Measurements from ENCODE around the gene TMEM247. TPM values are rescaled to one million over a fixed set of nuclear protein-coding genes. Genes with fewer than 3 reads are reported as not detected.

The TMEM247 gene
- total RNA-seq, 1 experiment from 2014 or later = not detected

DNA sequence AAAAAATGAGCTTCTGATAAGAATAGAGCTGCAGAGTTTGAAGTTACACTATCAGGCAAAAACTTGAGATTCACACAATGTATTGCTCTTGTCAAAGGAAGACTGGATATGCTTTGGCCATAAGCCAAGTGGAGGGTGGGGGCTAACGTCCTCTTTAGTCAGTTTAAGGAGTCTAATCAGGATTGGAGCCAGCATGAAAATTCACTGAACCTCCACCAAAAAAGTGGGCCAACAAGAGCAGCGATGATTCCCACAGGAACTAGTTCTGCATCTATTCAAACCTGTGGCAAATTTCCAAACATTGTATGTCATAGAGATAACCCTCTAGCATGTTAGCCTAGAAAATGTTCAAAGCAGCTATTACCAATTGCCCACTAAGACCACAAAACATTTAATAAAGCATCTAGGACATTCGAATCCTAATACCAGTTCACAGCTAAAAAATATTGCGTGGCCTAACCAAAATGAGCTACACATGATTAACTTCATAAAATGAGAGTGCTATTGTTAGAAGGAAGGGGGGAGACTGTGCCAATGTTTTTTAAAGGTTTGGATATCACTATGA is 43.5 kb upstream of the TMEM247 start:
- DNase-seq = no peak
- peaks cover 23% of the 10 kb centered on the region for H3K4me1 ChIP-seq
- peaks cover 2% of the 10 kb centered on the region for H3K27me3 Mint-ChIP-seq (ENCODE audit: insufficient read depth, unreplicated experiment)
- CTCF ChIA-PET = no interaction called here
- TF ChIP-seq, protein P1, sequence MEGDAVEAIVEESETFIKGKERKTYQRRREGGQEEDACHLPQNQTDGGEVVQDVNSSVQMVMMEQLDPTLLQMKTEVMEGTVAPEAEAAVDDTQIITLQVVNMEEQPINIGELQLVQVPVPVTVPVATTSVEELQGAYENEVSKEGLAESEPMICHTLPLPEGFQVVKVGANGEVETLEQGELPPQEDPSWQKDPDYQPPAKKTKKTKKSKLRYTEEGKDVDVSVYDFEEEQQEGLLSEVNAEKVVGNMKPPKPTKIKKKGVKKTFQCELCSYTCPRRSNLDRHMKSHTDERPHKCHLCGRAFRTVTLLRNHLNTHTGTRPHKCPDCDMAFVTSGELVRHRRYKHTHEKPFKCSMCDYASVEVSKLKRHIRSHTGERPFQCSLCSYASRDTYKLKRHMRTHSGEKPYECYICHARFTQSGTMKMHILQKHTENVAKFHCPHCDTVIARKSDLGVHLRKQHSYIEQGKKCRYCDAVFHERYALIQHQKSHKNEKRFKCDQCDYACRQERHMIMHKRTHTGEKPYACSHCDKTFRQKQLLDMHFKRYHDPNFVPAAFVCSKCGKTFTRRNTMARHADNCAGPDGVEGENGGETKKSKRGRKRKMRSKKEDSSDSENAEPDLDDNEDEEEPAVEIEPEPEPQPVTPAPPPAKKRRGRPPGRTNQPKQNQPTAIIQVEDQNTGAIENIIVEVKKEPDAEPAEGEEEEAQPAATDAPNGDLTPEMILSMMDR (IDR thresholded peaks at IDR 0.05; ENCODE audit: insufficient read depth in 1 of 2, low read depth in 1 of 2, low read length in 1 of 2, severe bottlenecking in 1 of 2, unreplicated experiment in 1 of 2) = no peak
- H3K36me3 ChIP-seq (ENCODE audit: control insufficient read depth, insufficient read depth, low read length) = no peaks in the 10 kb centered on the region
- no peaks in the 10 kb centered on the region for H3K36me3 Mint-ChIP-seq (ENCODE audit: insufficient read depth, unreplicated experiment)
- intact Hi-C loops (cut with micrococcal nuclease; ENCODE audit: unreplicated experiment) = no loop called here
- no peaks in the 10 kb centered on the region for H3K9me3 ChIP-seq
- no peak overlapping the region for H3K27ac Mint-ChIP-seq (ENCODE audit: unreplicated experiment)
- H3K27me3 ChIP-seq (replicated peaks; ENCODE audit: control insufficient read depth, insufficient read depth, low read length) = no peaks in the 10 kb centered on the region
- BruUV-seq (replicated peaks) = no TSS peak
- POLR2A ChIA-PET = interaction anchor here (1.3 kb wide), 1 partner anchor 27 kb away, joined by 3 read pairs; no protein-coding TSS in a partner anchor
- no peak overlapping the region for H3K4me3 Mint-ChIP-seq (ENCODE audit: unreplicated experiment)
- H3K4me1 Mint-ChIP-seq (ENCODE audit: low read depth, unreplicated experiment) = peaks cover 27% of the 10 kb centered on the region
- no peak overlapping the region for H3K4me3 ChIP-seq (ENCODE audit: low read depth, low read length)
- peaks cover 17% of the 10 kb centered on the region for H3K9me3 Mint-ChIP-seq (ENCODE audit: unreplicated experiment)

DNA sequence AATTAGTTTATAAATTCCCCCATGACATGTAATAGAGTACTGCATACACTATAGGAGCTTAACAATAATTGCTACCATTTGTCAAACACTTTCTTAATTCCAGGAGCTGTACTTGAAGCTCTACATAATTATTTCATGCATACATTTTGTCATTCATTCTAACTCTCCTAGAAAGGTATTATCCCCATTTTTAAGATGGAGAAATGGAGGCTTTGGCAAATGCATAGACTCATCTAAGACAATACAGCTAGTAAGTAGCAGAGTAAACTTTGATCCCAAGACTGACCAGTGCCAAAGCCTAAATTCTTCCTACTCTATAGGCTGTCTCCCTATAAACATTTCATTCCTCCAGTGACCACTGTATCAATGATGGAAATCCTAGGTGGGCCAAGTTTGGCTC is 42.6 kb upstream of the TMEM247 start:
- no peak for DNase-seq
- H3K27me3 ChIP-seq (replicated peaks; ENCODE audit: control insufficient read depth, insufficient read depth, low read length) = no peaks in the 10 kb centered on the region
- Mint-ChIP-seq H3K9me3 (ENCODE audit: unreplicated experiment) (peaks cover 17% of the 10 kb centered on the region), H3K27ac (ENCODE audit: unreplicated experiment) (no peak overlapping the region), H3K4me3 (ENCODE audit: unreplicated experiment) (no peak overlapping the region), H3K36me3 (ENCODE audit: insufficient read depth, unreplicated experiment) (no peaks in the 10 kb centered on the region), H3K4me1 (ENCODE audit: low read depth, unreplicated experiment) (peaks cover 22% of the 10 kb centered on the region), H3K27me3 (ENCODE audit: insufficient read depth, unreplicated experiment) (peaks cover 2% of the 10 kb centered on the region)
- BruUV-seq (replicated peaks) = no TSS peak
- intact Hi-C loops (cut with micrococcal nuclease; ENCODE audit: unreplicated experiment) = no loop called here
- H3K4me1 ChIP-seq = peaks cover 23% of the 10 kb centered on the region
- POLR2A ChIA-PET = no interaction called here
- H3K4me3 ChIP-seq (ENCODE audit: low read depth, low read length) = no peak overlapping the region
- CTCF ChIA-PET = no interaction called here
- H3K9me3 ChIP-seq = no peaks in the 10 kb centered on the region
- TF ChIP-seq, protein P1 (IDR thresholded peaks at IDR 0.05; ENCODE audit: insufficient read depth in 1 of 2, low read depth in 1 of 2, low read length in 1 of 2, severe bottlenecking in 1 of 2, unreplicated experiment in 1 of 2) = no peak
- no peaks in the 10 kb centered on the region for H3K36me3 ChIP-seq (ENCODE audit: control insufficient read depth, insufficient read depth, low read length)

DNA sequence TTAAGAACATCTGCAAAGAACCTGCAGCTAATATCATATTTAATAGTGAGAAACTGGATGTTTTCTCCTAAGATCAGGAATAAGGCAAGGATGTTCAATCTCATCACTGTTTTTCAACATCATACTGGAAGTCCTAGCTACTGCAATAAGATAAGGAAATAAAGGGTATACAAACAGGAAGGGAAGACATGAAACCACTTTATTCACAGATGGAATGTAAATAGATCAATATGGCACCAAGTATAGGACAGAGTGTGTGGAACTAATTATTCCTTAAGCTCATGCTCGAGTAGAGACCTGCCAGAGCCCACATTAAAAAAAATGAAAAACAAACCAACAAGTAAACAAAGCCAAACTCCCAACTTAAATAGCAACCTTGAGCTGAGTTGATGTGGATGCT is 41.3 kb upstream of the TMEM247 start:
- peaks cover 23% of the 10 kb centered on the region for H3K4me1 ChIP-seq
- H3K27me3 Mint-ChIP-seq (ENCODE audit: insufficient read depth, unreplicated experiment) = peaks cover 2% of the 10 kb centered on the region
- H3K4me3 ChIP-seq (ENCODE audit: low read depth, low read length) = no peak overlapping the region
- CTCF ChIA-PET = no interaction called here
- intact Hi-C loops (cut with micrococcal nuclease; ENCODE audit: unreplicated experiment) = no loop called here
- H3K27ac Mint-ChIP-seq (ENCODE audit: unreplicated experiment) = no peak overlapping the region
- BruUV-seq (replicated peaks) = no TSS peak
- no peak overlapping the region for H3K4me3 Mint-ChIP-seq (ENCODE audit: unreplicated experiment)
- no peaks in the 10 kb centered on the region for H3K27me3 ChIP-seq (replicated peaks; ENCODE audit: control insufficient read depth, insufficient read depth, low read length)
- TF ChIP-seq, protein P1 (IDR thresholded peaks at IDR 0.05; ENCODE audit: insufficient read depth in 1 of 2, low read depth in 1 of 2, low read length in 1 of 2, severe bottlenecking in 1 of 2, unreplicated experiment in 1 of 2) = no peak
- H3K9me3 ChIP-seq = no peaks in the 10 kb centered on the region
- H3K9me3 Mint-ChIP-seq (ENCODE audit: unreplicated experiment) = peaks cover 17% of the 10 kb centered on the region
- POLR2A ChIA-PET = no interaction called here
- H3K4me1 Mint-ChIP-seq (ENCODE audit: low read depth, unreplicated experiment) = peaks cover 20% of the 10 kb centered on the region
- no peak for DNase-seq
- H3K36me3 Mint-ChIP-seq (ENCODE audit: insufficient read depth, unreplicated experiment) = no peaks in the 10 kb centered on the region
- H3K36me3 ChIP-seq (ENCODE audit: control insufficient read depth, insufficient read depth, low read length) = no peaks in the 10 kb centered on the region

All from Caco-2 (cell line).